ENCODE data around the gene IFFO2. TPM values are rescaled to one million over a fixed set of nuclear protein-coding genes. Genes with fewer than 3 reads are reported as not detected.

The IFFO2 gene
- total and polyA plus RNA-seq, 2 of the 13 experiments (the other 11 are each of a cell fraction or from before 2014, with no cell fraction given) = 7.3 to 16.7 TPM

DNA sequence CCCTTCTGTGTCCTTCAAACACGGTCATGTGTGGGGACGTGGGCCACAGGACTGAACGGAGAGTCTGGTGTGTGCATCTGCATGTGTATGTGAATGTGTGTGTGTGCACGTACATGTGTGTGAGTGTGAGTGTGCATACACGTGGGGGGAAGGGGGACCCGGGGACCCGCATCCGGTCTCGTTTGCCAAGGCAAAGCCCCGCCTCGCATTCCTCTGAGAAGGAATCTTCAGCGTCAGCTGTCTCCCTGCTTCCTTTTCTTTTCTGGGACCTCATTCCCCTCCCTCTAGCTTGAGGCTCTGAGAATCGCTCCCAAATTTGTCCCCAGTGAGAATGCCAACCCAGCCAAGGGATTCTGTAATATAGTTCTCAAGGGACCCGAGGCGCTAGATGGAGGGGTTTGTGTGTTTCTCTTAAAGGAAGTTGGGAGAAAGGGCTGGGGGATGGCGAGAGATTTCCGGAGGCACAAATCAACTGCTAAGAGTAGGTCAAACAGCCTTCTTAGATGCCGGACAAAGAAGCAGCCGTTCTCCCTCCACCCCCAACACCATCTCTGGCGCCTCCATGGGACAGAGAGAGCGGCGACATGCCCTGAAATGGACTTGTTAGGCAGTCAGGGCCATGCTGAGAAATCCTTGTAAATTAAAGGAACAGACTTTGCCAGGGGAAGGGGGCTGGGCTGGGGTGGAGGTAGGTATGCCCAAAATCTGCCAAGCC lies 6.6 kb downstream of the IFFO2 start:
- POLR2A ChIA-PET = interaction anchor here (1.0 to 2.6 kb wide), 8 partner anchors 9 to 130 kb away, joined by 3 to 16 read pairs (median 5); partner anchors contain the start of gene ALDH4A1
- no peaks in the 10 kb centered on the region for H3K36me3 ChIP-seq (replicated peaks in 1 of 2; ENCODE audit: control insufficient read depth in 1 of 2, insufficient read depth in 2 of 2, low read length in 2 of 2)
- H3K4me3 ChIP-seq (replicated peaks in 1 of 3; ENCODE audit: insufficient read depth in 1 of 3, low read depth in 2 of 3, low read length in 3 of 3) = peak overlapping the region; percentile 53 to 75 (median 73)
- DNase-seq (ENCODE audit: low spot score) (peak; percentile 48), ATAC-seq (peak; percentile 54), FAIRE-seq (no peak)
- intact Hi-C loops (cut with micrococcal nuclease; ENCODE audit: unreplicated experiment) (loop anchor here (2.0 kb wide), 1 partner anchor 43 kb away; no protein-coding TSS in a partner anchor), in situ Hi-C loops (cut with HindIII; ENCODE audit: extremely low pct_ligation_motif_present, low pct_unique_long_range_greater_than_20kb) (loop anchor here (5.0 kb wide), 1 partner anchor 43 kb away; no protein-coding TSS in a partner anchor)
- peaks cover 13% of the 10 kb centered on the region for H4K20me1 ChIP-seq (ENCODE audit: insufficient read depth, low read length)
- CTCF ChIA-PET (ENCODE audit: low intra/inter-chr PET ratio, low total read pairs) = interaction anchor here (3.0 kb wide), 1 partner anchor 37 kb away, joined by 14 read pairs; no protein-coding TSS in a partner anchor
- peaks cover 89% of the 10 kb centered on the region for H3K79me2 ChIP-seq (ENCODE audit: insufficient read depth, low read length)
- peak overlapping the region; percentile 71 for H3K9ac ChIP-seq (ENCODE audit: insufficient read depth, low read depth, low read length)
- TSS peak; percentile 84 for BruUV-seq (replicated peaks)
- H3K27me3 ChIP-seq (ENCODE audit: control insufficient read depth in 1 of 2, insufficient read depth in 2 of 2, low read length in 2 of 2) = no peaks in the 10 kb centered on the region
- 2% methylated on average over 14 of the region's 22 CpGs for WGBS (ENCODE audit: low lambda C conversion rate)
- H3K27ac ChIP-seq (ENCODE audit: extremely low read length, insufficient read depth, low read length) = peak overlapping the region; percentile 93
- no peak overlapping the region for H2AFZ ChIP-seq (ENCODE audit: low read length)
- H3K4me1 ChIP-seq (ENCODE audit: insufficient read depth, low read length) = peaks cover 95% of the 10 kb centered on the region
- peak overlapping the region; percentile 98 for H3K4me2 ChIP-seq (ENCODE audit: low read depth, low read length)
- H3K9me3 ChIP-seq (ENCODE audit: low read length) = no peaks in the 10 kb centered on the region
- TF ChIP-seq, protein P1, sequence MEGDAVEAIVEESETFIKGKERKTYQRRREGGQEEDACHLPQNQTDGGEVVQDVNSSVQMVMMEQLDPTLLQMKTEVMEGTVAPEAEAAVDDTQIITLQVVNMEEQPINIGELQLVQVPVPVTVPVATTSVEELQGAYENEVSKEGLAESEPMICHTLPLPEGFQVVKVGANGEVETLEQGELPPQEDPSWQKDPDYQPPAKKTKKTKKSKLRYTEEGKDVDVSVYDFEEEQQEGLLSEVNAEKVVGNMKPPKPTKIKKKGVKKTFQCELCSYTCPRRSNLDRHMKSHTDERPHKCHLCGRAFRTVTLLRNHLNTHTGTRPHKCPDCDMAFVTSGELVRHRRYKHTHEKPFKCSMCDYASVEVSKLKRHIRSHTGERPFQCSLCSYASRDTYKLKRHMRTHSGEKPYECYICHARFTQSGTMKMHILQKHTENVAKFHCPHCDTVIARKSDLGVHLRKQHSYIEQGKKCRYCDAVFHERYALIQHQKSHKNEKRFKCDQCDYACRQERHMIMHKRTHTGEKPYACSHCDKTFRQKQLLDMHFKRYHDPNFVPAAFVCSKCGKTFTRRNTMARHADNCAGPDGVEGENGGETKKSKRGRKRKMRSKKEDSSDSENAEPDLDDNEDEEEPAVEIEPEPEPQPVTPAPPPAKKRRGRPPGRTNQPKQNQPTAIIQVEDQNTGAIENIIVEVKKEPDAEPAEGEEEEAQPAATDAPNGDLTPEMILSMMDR (CRISPR knock-in tag; IDR thresholded peaks at IDR 0.05) = peak; percentile 45
- TF ChIP-seq, protein P2, sequence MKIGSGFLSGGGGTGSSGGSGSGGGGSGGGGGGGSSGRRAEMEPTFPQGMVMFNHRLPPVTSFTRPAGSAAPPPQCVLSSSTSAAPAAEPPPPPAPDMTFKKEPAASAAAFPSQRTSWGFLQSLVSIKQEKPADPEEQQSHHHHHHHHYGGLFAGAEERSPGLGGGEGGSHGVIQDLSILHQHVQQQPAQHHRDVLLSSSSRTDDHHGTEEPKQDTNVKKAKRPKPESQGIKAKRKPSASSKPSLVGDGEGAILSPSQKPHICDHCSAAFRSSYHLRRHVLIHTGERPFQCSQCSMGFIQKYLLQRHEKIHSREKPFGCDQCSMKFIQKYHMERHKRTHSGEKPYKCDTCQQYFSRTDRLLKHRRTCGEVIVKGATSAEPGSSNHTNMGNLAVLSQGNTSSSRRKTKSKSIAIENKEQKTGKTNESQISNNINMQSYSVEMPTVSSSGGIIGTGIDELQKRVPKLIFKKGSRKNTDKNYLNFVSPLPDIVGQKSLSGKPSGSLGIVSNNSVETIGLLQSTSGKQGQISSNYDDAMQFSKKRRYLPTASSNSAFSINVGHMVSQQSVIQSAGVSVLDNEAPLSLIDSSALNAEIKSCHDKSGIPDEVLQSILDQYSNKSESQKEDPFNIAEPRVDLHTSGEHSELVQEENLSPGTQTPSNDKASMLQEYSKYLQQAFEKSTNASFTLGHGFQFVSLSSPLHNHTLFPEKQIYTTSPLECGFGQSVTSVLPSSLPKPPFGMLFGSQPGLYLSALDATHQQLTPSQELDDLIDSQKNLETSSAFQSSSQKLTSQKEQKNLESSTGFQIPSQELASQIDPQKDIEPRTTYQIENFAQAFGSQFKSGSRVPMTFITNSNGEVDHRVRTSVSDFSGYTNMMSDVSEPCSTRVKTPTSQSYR (CRISPR knock-in tag; IDR thresholded peaks at IDR 0.05; ENCODE audit: borderline replicate concordance) = peak; percentile 83
- TF ChIP-seq, protein P3, sequence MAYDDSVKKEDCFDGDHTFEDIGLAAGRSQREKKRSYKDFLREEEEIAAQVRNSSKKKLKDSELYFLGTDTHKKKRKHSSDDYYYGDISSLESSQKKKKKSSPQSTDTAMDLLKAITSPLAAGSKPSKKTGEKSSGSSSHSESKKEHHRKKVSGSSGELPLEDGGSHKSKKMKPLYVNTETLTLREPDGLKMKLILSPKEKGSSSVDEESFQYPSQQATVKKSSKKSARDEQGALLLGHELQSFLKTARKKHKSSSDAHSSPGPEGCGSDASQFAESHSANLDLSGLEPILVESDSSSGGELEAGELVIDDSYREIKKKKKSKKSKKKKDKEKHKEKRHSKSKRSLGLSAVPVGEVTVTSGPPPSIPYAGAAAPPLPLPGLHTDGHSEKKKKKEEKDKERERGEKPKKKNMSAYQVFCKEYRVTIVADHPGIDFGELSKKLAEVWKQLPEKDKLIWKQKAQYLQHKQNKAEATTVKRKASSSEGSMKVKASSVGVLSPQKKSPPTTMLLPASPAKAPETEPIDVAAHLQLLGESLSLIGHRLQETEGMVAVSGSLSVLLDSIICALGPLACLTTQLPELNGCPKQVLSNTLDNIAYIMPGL (CRISPR knock-in tag; IDR thresholded peaks at IDR 0.05; ENCODE audit: borderline replicate concordance in 1 of 2, low read depth in 1 of 2) = peak in 1 of 2 experiments; percentile 28; a peak in 2 of 4 replicates
- TF ChIP-seq ZC3H4 (CRISPR knock-in tag; IDR thresholded peaks at IDR 0.05; ENCODE audit: borderline replicate concordance) (peak; percentile 17; the same call in 1 of the 2 replicates), FOSL2 (CRISPR knock-in tag; IDR thresholded peaks at IDR 0.05) (peak; percentile 26; the same call in 1 of the 2 replicates), SRF (IDR thresholded peaks at IDR 0.05; ENCODE audit: low read depth, low read length) (peak; percentile 74; the same call in 1 of the 2 replicates), ZBTB20 (CRISPR knock-in tag; IDR thresholded peaks at IDR 0.05; ENCODE audit: borderline replicate concordance, low read depth) (peak; percentile 20; the same call in 1 of the 2 replicates), ZSCAN30 (CRISPR knock-in tag; IDR thresholded peaks at IDR 0.05) (peak; percentile 48; the same call in 1 of the 2 replicates), HOXA7 (CRISPR knock-in tag; IDR thresholded peaks at IDR 0.05) (no peak), FOXA3 (CRISPR knock-in tag; IDR thresholded peaks at IDR 0.05) (0 out of 2 replicates have a peak, but pooled peaks have one; percentile 6)
- TF ChIP-seq, protein P4, sequence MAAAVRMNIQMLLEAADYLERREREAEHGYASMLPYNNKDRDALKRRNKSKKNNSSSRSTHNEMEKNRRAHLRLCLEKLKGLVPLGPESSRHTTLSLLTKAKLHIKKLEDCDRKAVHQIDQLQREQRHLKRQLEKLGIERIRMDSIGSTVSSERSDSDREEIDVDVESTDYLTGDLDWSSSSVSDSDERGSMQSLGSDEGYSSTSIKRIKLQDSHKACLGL (CRISPR knock-in tag; IDR thresholded peaks at IDR 0.05) = 0 out of 2 replicates have a peak, but pooled peaks have one; percentile 35
- TF ChIP-seq, protein P5, sequence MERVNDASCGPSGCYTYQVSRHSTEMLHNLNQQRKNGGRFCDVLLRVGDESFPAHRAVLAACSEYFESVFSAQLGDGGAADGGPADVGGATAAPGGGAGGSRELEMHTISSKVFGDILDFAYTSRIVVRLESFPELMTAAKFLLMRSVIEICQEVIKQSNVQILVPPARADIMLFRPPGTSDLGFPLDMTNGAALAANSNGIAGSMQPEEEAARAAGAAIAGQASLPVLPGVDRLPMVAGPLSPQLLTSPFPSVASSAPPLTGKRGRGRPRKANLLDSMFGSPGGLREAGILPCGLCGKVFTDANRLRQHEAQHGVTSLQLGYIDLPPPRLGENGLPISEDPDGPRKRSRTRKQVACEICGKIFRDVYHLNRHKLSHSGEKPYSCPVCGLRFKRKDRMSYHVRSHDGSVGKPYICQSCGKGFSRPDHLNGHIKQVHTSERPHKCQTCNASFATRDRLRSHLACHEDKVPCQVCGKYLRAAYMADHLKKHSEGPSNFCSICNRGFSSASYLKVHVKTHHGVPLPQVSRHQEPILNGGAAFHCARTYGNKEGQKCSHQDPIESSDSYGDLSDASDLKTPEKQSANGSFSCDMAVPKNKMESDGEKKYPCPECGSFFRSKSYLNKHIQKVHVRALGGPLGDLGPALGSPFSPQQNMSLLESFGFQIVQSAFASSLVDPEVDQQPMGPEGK (CRISPR knock-in tag; IDR thresholded peaks at IDR 0.05) = 0 out of 2 replicates have a peak, but pooled peaks have one; percentile 4
